HFFc6 (cell line): Measurements from ENCODE around the gene PCGF1. TPM values are rescaled to one million over a fixed set of nuclear protein-coding genes. Genes with fewer than 3 reads are reported as not detected.
A peak's percentile ranks its signal among the peaks of the same experiment; 100 is the strongest.

ENCODE experiments used
- DNase-seq: peaks from one replicate; pipeline ENCODE4 v3.0.0-alpha.2; 2018
- H3K27ac Mint-ChIP-seq: 2 replicates; pipeline ENCODE4 v1.8.0; 2020; ENCODE audit warnings: mild to moderate bottlenecking, mixed read lengths
- H3K27me3 Mint-ChIP-seq: 2 replicates; pipeline ENCODE4 v1.8.0; 2021; ENCODE audit warnings: mild to moderate bottlenecking, moderate library complexity, mixed read lengths; ENCODE audit not compliant: insufficient read depth
- H3K36me3 Mint-ChIP-seq: 2 replicates; pipeline ENCODE4 v1.8.0; 2021; ENCODE audit warnings: low read depth, mixed read lengths
- H3K4me1 Mint-ChIP-seq: 2 replicates; pipeline ENCODE4 v1.8.0; 2020; ENCODE audit warnings: low read depth, mixed read lengths
- H3K4me3 Mint-ChIP-seq: 2 replicates; pipeline ENCODE4 v1.8.0; 2020; ENCODE audit warnings: mild to moderate bottlenecking, moderate library complexity, mixed read lengths
- H3K9me3 Mint-ChIP-seq: 2 replicates; pipeline ENCODE4 v1.8.0; 2020; ENCODE audit warnings: mild to moderate bottlenecking, mixed read lengths
- CTCF ChIP-seq: fragments of 200-600 bp; sonication (generic); IDR thresholded peaks from 2 replicates; pipeline ENCODE4 v1.5.0; 2021; ENCODE audit warnings: antibody characterized with exemption, mild to moderate bottlenecking
- total RNA-seq, 6 experiments: library from RNA; stranded (reverse); fragmentation: NEBNext Ultra II Directional; extraction: Animal tissue kit (Norgen Biotek cat#: 25700); gene quantifications; 2 replicates in 1 of 6; 3 replicates in 5 of 6; pipeline ENCODE4 v1.2.3, GENCODE V29; 2021

The PCGF1 gene
- total RNA-seq, 6 experiments from 2014 or later = 26.0 to 33.8 (median 29.3) TPM

- Mint-ChIP-seq H3K4me1 (peaks cover 27% of the 10 kb centered on the region), H3K27me3 (peaks cover 17% of the 10 kb centered on the region), H3K9me3 (no peaks in the 10 kb centered on the region), H3K36me3 (peaks cover 16% of the 10 kb centered on the region), H3K4me3 (no peak overlapping the region), H3K27ac (no peak overlapping the region)
- no peak for TF ChIP-seq CTCF
- no peak for DNase-seq
These were observed 10.3 kb downstream of the PCGF1 start for GRCh38 chr2:74496997-74497776.

DNA sequence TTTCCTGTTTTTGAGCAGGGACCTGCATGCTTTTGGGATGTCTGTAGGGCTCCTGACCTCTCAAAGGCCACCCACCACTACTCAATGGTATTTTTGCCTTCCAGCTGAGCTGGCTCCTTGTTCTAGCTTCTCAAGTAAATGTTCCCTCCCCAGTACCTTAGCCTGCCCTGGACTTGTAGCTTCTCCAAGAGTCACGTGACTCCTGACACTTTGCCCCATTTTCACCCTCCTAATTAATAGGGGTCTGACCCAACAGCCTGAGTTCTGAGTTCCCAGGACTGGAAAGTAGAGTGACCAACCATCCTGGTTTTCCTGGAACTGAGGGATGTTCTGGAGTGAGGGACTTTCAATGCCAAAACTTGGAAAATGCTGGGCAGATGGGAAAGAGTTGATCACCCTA lies 12.1 kb downstream of the PCGF1 start:
- Mint-ChIP-seq H3K4me1 (peaks cover 27% of the 10 kb centered on the region), H3K9me3 (no peaks in the 10 kb centered on the region), H3K27me3 (peaks cover 11% of the 10 kb centered on the region), H3K4me3 (no peak overlapping the region), H3K27ac (no peak overlapping the region), H3K36me3 (peaks cover 30% of the 10 kb centered on the region)
- no peak for DNase-seq
- no peak for TF ChIP-seq CTCF

DNA sequence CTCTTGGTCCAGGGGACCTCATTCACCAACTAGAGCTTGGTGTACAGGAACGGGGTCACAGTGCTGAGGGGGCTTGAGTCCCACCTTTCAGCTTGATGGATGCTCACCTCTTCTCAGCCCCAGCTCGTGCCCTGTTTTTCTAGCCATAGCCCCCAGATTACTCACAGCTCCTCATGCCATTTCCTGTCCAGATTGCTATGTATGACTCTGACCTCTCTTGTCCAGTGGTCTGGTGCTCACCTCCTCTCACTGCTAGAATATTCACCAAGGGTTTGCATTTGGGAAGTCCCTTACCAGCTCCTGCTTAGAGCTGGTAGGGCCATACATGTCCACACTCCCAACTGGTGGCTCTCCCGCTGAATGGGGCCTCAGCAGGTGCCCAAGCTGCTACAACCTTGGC lies 13.9 kb downstream of the PCGF1 start:
- H3K36me3 Mint-ChIP-seq = peaks cover 34% of the 10 kb centered on the region
- H3K9me3 Mint-ChIP-seq = no peaks in the 10 kb centered on the region
- no peak for TF ChIP-seq CTCF
- no peak overlapping the region for H3K4me3 Mint-ChIP-seq
- peaks cover 31% of the 10 kb centered on the region for H3K4me1 Mint-ChIP-seq
- H3K27me3 Mint-ChIP-seq = peaks cover 4% of the 10 kb centered on the region
- H3K27ac Mint-ChIP-seq = peak overlapping the region; percentile 49
- DNase-seq = no peak

DNA sequence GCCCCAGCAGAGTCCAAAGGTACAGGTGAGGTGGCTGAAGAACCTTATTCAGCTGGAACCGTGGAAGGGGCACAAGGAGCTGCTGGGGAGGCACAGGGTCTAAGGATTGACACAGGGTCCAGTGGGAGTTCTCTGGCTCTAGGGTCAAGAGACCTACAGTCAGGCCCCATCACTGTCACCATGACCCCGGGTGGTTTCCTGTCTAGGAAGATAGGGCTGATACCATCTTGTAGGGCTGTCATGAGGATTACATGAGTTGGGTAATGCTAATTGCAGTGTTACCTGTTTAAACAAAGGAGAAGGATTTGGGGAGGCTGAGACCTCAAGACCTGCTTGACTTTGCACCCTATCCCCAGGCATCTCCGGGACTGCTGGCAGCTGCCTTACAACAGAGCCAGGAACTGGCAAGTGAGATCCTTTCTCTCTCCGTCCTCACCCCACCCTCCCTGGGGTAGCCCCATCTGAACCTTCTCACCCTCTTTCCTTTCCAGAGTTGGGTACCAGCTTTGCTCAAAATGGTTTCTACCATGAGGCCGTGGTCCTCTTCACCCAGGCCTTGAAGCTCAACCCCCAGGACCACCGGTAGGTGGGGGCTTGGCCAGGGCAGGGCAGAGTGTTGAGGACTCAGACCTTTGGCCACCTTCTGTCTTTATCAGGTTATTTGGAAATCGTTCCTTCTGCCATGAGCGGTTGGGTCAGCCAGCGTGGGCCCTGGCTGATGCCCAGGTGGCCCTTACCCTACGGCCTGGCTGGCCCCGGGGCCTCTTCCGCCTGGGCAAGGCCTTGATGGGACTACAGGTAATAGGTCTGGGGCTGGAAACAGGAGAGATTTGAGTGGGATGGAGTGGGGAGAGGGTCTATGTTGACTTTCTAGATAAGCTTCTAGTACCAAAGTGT lies 15.6 kb downstream of the PCGF1 start:
- H3K4me3 Mint-ChIP-seq = no peak overlapping the region
- H3K27ac Mint-ChIP-seq = no peak overlapping the region
- H3K4me1 Mint-ChIP-seq = peaks cover 37% of the 10 kb centered on the region
- DNase-seq = no peak
- peaks cover 1% of the 10 kb centered on the region; the same call in 1 of the 2 replicates for H3K27me3 Mint-ChIP-seq
- no peaks in the 10 kb centered on the region for H3K9me3 Mint-ChIP-seq
- no peak for TF ChIP-seq CTCF
- peaks cover 38% of the 10 kb centered on the region for H3K36me3 Mint-ChIP-seq

- peaks cover 47% of the 10 kb centered on the region for H3K36me3 Mint-ChIP-seq
These were observed 17.6 kb downstream of the PCGF1 start for GRCh38 chr2:74489906-74490305.

More at GRCh38 chr2:74489906-74490305, 17.6 kb downstream of the PCGF1 start:
- no peak for TF ChIP-seq CTCF
- DNase-seq = no peak
- no peak overlapping the region for H3K4me3 Mint-ChIP-seq
- no peaks in the 10 kb centered on the region for H3K27me3 Mint-ChIP-seq
- H3K9me3 Mint-ChIP-seq = no peaks in the 10 kb centered on the region
- no peak overlapping the region for H3K27ac Mint-ChIP-seq
- H3K4me1 Mint-ChIP-seq = peaks cover 40% of the 10 kb centered on the region
